Measurements from ENCODE around the gene TEAD1.

The TEAD1 gene

GRCh38 chr11:12628314-12628713, 45.9 kb upstream of the TEAD1 start:
- TF ChIP-seq TAF1 (IDR thresholded peaks at IDR 0.05; ENCODE audit: borderline replicate concordance, insufficient read depth, low read length) (no peak), SIN3A (IDR thresholded peaks at IDR 0.05; ENCODE audit: borderline replicate concordance, insufficient read depth, low read length) (no peak), FOXP2 (optimal IDR thresholded peaks at IDR 0.05; ENCODE audit: borderline replicate concordance, extremely low read depth, extremely low read length, insufficient read depth) (no peak), POLR2AphosphoS5 (IDR thresholded peaks at IDR 0.05; ENCODE audit: low read depth, low read length) (no peak), REST (IDR thresholded peaks at IDR 0.05; ENCODE audit: insufficient read depth in 1 of 2, low read depth in 2 of 2, low read length in 2 of 2) (no peak)

GRCh38 chr11:12629601-12630313, 44.5 kb upstream of the TEAD1 start:
- TF ChIP-seq TAF1 (IDR thresholded peaks at IDR 0.05; ENCODE audit: borderline replicate concordance, insufficient read depth, low read length) (no peak), FOXP2 (optimal IDR thresholded peaks at IDR 0.05; ENCODE audit: borderline replicate concordance, extremely low read depth, extremely low read length, insufficient read depth) (no peak), SIN3A (IDR thresholded peaks at IDR 0.05; ENCODE audit: borderline replicate concordance, insufficient read depth, low read length) (no peak), REST (IDR thresholded peaks at IDR 0.05; ENCODE audit: insufficient read depth in 1 of 2, low read depth in 2 of 2, low read length in 2 of 2) (no peak)

- TF ChIP-seq TAF1 (IDR thresholded peaks at IDR 0.05; ENCODE audit: borderline replicate concordance, insufficient read depth, low read length) = no peak
- no peak for TF ChIP-seq FOXP2 (optimal IDR thresholded peaks at IDR 0.05; ENCODE audit: borderline replicate concordance, extremely low read depth, extremely low read length, insufficient read depth)
- TF ChIP-seq SIN3A (IDR thresholded peaks at IDR 0.05; ENCODE audit: borderline replicate concordance, insufficient read depth, low read length) = no peak
- no peak for TF ChIP-seq POLR2AphosphoS5 (IDR thresholded peaks at IDR 0.05; ENCODE audit: low read depth, low read length)
- no peak for TF ChIP-seq REST (IDR thresholded peaks at IDR 0.05; ENCODE audit: insufficient read depth in 1 of 2, low read depth in 2 of 2, low read length in 2 of 2)
Observed at GRCh38 chr11:12631651-12632050, 42.6 kb upstream of the TEAD1 start.

- TF ChIP-seq SIN3A (IDR thresholded peaks at IDR 0.05; ENCODE audit: borderline replicate concordance, insufficient read depth, low read length) (no peak), FOXP2 (optimal IDR thresholded peaks at IDR 0.05; ENCODE audit: borderline replicate concordance, extremely low read depth, extremely low read length, insufficient read depth) (no peak), REST (IDR thresholded peaks at IDR 0.05; ENCODE audit: insufficient read depth in 1 of 2, low read depth in 2 of 2, low read length in 2 of 2) (no peak), TAF1 (IDR thresholded peaks at IDR 0.05; ENCODE audit: borderline replicate concordance, insufficient read depth, low read length) (no peak), POLR2AphosphoS5 (IDR thresholded peaks at IDR 0.05; ENCODE audit: low read depth, low read length) (no peak)
Observed at GRCh38 chr11:12634329-12634728, 39.9 kb upstream of the TEAD1 start.
